Tibial artery (tissue), 4 donors: Measurements from ENCODE around the gene GAS6.

ENCODE experiments used
- DNase-seq, 2 donors: peaks; one replicate each; pipeline ENCODE4 v3.0.0-alpha.2; 2019
- H3K27ac ChIP-seq, 2 donors: fragments of 200-600 bp; sonication (generic) in 1 of 2; 1 replicate in 1 of 2; 2 replicates in 1 of 2; pipeline ENCODE4 v1.5.1; 2018 to 2019; ENCODE audit warnings: mild to moderate bottlenecking in 1 of 2
- H3K27me3 ChIP-seq, 2 donors: fragments of 200-600 bp; sonication (generic) in 1 of 2; one replicate each; pipeline versions ENCODE4 v1.5.1 to v1.6.0; 2016 to 2019
- H3K36me3 ChIP-seq, 3 donors: fragments of 200-600 bp; sonication (generic) in 2 of 3; one replicate each; pipeline ENCODE4 v1.5.1; 2016 to 2019; ENCODE audit warnings: mild to moderate bottlenecking in 2 of 3
- H3K4me1 ChIP-seq, 4 donors: fragments of 200-600 bp; sonication (generic) in 2 of 4; 1 replicate in 3 of 4; 2 replicates in 1 of 4; pipeline ENCODE4 v1.5.1; 2016 to 2019
- H3K4me3 ChIP-seq, 2 donors: fragments of 200-600 bp; sonication (generic) in 1 of 2; 1 replicate in 1 of 2; 2 replicates in 1 of 2; pipeline ENCODE4 v1.5.1; 2018 to 2019; ENCODE audit warnings: mild to moderate bottlenecking in 2 of 2
- H3K9me3 ChIP-seq, 3 donors: fragments of 200-600 bp; sonication (generic) in 1 of 3; one replicate each; pipeline ENCODE4 v1.5.1; 2016 to 2019
- CTCF ChIP-seq, 2 experiments: fragments of 200-600 bp in 1 of 2; fragments of 450-650 bp in 1 of 2; IDR thresholded peaks; one replicate each; pipeline ENCODE4 v1.5.1; 2017 to 2019; ENCODE audit warnings: antibody characterized with exemption in 2 of 2, mild to moderate bottlenecking in 1 of 2, moderate library complexity in 1 of 2
- intact Hi-C: fragments of 100-400 bp; cut with DNase I; formaldehyde crosslinking; loops from one replicate; pipeline ENCODE4 v1.15.0; 2023; ENCODE audit warnings: low total_unique reads

Gene GAS6

GRCh38 chr13:113805431-113806103 is 58.3 kb downstream of the GAS6 start:
- H3K4me1 ChIP-seq, result peaks cover 0 to 12% (median 5%) of the 10 kb centered on the region in 4 donors
- intact Hi-C loops, result no loop called here
- TF ChIP-seq CTCF (IDR thresholded peaks at IDR 0.05), result no peak

DNA sequence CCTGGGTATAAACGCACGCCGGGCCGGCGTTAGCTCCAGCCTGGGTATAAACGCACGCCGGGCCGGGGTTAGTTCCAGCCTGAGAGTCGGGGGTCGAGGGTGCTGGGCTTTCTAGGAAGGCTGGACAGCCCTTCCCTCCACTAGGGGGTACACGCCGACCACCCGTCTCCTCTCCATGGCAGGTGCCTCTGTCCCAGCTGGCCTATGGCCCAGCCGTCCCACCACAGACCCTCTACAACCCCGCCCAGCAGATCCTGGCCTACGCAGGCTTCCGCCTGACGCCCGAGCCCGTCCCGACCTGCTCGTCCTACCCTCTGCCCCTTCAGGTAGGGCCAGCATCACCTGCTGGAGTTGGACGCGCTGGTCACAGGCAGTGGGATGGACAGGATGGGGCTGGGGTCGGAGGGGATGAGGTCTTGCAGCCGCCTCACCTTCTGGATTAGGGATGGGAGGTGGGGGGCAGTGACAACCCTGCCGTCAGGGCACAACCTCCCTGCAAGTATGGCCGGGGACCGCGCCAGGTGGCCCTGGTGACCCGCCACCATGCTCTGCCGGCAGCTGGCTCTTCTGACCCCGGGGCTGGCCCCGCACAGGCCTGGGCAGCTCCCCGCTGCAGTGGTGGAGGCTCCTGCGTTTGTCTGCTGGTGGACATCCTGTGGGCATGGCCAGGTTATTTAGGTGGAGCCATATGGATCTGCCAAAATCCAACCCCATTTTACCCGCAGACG is 59.0 kb downstream of the GAS6 start:
- Histone ChIP-seq H3K36me3 (no peaks in the 10 kb centered on the region), H3K27ac (no peak overlapping the region), H3K4me3 (no peak overlapping the region), H3K27me3 (peaks cover 0 to 13% of the 10 kb centered on the region in 2 donors), H3K4me1 (peaks cover 0 to 12% (median 5%) of the 10 kb centered on the region in 4 donors), H3K9me3 (peaks cover 0 to 10% (median 6%) of the 10 kb centered on the region in 3 donors)
- intact Hi-C loops, result no loop called here
- DNase-seq, result peak in 1 of 2 donors; percentile 61
- no peak for TF ChIP-seq CTCF (IDR thresholded peaks at IDR 0.05)

More at GRCh38 chr13:113805431-113806103, 58.3 kb downstream of the GAS6 start:
- peaks cover 0 to 10% (median 6%) of the 10 kb centered on the region in 3 donors for H3K9me3 ChIP-seq
- no peak for DNase-seq
- no peaks in the 10 kb centered on the region for H3K36me3 ChIP-seq
- no peak overlapping the region for H3K4me3 ChIP-seq
- no peak overlapping the region for H3K27ac ChIP-seq
- H3K27me3 ChIP-seq, result peaks cover 0 to 11% of the 10 kb centered on the region in 2 donors

DNA sequence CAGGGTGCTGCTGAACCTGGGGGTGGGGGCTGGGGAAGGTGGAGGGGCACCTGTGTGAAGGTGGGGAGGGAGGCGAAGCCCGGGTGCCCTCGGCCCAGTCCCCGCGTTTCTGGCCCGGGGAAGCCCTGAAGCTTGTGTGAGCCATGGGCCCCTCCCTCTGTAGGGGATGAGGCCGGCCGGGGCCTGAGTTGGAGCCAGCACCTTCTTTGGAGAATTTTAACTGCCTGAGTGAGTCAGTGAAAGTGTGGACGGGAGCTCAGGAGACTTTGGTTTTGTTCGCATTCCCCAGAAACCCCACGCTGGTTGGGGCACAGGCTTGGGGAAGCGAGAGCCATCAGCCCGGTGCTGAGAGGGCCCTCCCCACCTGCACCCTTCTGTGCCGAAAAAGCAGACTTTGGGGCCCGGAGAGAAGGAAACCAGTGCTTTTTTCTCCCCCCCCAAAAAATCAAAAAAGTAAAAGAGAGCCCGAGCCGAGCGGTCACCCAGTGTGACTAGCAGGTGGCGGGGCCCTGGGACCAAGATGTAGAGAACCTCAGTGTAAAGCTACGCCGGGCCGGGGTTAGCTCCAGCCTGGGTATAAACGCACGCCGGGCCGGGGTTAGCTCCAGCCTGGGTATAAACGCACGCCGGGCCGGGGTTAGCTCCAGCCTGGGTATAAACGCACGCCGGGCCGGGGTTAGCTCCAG is 59.7 kb downstream of the GAS6 start:
- no peaks in the 10 kb centered on the region for H3K36me3 ChIP-seq
- TF ChIP-seq CTCF (IDR thresholded peaks at IDR 0.05), result no peak
- peaks cover 0 to 10% (median 6%) of the 10 kb centered on the region in 3 donors for H3K9me3 ChIP-seq
- peaks cover 0 to 13% of the 10 kb centered on the region in 2 donors for H3K27me3 ChIP-seq
- peaks cover 0 to 12% (median 5%) of the 10 kb centered on the region in 4 donors for H3K4me1 ChIP-seq
- DNase-seq, result peak in 1 of 2 donors; percentile 51
- no peak overlapping the region for H3K4me3 ChIP-seq
- H3K27ac ChIP-seq, result no peak overlapping the region
- intact Hi-C loops, result no loop called here

GRCh38 chr13:113803409-113804016 is 60.4 kb downstream of the GAS6 start:
- H3K27me3 ChIP-seq, result peaks cover 0 to 13% of the 10 kb centered on the region in 2 donors
- intact Hi-C loops, result no loop called here
- DNase-seq, result peak in 1 of 2 donors; percentile 59

More at GRCh38 chr13:113803409-113804016, 60.4 kb downstream of the GAS6 start:
- Histone ChIP-seq H3K4me1 (peaks cover 0 to 12% (median 5%) of the 10 kb centered on the region in 4 donors), H3K27ac (no peak overlapping the region), H3K9me3 (peaks cover 0 to 6% (median 4%) of the 10 kb centered on the region in 3 donors), H3K36me3 (no peaks in the 10 kb centered on the region), H3K4me3 (no peak overlapping the region)
- TF ChIP-seq CTCF (IDR thresholded peaks at IDR 0.05), result no peak
